GM19463 (cell line): Measurements from ENCODE around the gene SELPLG.
"Not testable (repeated sequence)": the region's sequence is repeated elsewhere in the genome, so short reads cannot be mapped to it uniquely, and the experiment has no call there.

Experiments
- ATAC-seq: cut with Tn5 transposase; IDR thresholded peaks from one replicate; pipeline ENCODE4 v1.9.1; 2021; ENCODE audit warnings: mild to moderate bottlenecking, moderate library complexity; ENCODE audit not compliant: unreplicated experiment

The SELPLG gene

DNA sequence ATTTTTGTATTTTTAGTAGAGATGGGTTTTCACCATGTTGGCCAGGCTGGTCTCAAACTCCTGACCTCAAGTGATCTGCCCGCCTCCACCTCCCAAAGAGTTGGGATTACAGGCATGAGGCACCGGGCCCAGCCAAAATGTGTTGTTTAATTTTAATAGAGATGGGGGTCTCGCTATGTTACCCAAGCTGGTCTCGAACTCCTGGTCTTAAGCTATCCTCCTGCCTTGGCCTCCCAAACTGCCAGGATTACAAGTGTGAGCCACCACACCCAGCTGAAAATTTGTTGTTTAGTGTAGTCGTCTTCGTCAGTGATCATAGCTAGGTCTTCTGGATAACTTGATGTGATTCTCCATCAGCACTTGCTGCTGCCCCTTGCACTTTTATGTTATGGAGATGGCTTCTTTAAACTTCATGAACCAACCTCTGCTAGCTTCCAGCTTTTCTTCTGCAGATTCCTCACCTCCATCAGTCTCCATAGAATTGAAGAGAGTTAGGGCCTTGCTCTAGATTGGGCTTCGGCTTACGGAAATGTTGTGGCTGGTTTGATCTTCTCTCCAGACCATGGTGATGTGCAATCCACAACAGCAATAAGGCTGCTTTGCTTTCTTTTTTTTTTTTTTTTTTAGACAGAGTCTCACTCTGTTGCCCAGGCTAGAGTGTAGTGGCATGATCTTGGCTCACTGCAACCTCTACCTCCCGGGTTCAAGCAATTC lies 58.3 kb downstream of the SELPLG start:
- ATAC-seq: no peak

- not testable (repeated sequence) for ATAC-seq
Observed at GRCh38 chr12:108574276-108574675, 59.4 kb downstream of the SELPLG start.

DNA sequence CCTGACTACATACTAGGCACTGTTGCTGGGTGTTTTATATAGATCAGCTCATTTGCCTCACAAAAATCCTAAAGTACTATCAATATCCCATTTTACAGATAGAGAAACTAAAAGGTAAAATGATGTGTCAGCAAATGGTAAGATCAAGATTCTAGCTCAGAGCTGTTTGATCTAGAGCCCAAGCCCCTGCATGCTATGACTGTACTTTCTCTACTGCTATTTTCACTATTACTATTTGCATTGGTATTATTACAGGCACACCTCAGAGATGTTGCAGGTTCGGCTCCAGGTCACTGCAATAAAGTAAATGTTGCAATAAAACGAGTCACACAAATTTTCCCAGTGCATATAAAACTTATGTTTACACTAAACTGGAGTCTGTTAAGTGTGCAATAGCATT lies 60.4 kb downstream of the SELPLG start:
- peak; percentile 26 for ATAC-seq

- peak; percentile 28 for ATAC-seq
Observed at GRCh38 chr12:108572166-108572790, 61.4 kb downstream of the SELPLG start.
